Activated CD8-positive, alpha-beta memory T cell treated with anti-CD3 and anti-CD28 coated beads, Interleukin-2, amount 50 U/mL, for 1 hour (primary cell): ENCODE data around the gene ARHGAP10.

Experiments
- DNase-seq: peaks from one replicate; pipeline ENCODE4 v3.0.0-alpha.2; 2020; ENCODE audit errors: extremely low read depth

The ARHGAP10 gene

GRCh38 chr4:147955827-147956558 lies 224.1 kb downstream of the ARHGAP10 start:
- no peak for DNase-seq

- no peak for DNase-seq
Measured at GRCh38 chr4:147957446-147957845, 225.6 kb downstream of the ARHGAP10 start.

GRCh38 chr4:147958057-147958456 lies 226.2 kb downstream of the ARHGAP10 start:
- no peak for DNase-seq

- no peak for DNase-seq
Measured at GRCh38 chr4:147958489-147959065, 226.7 kb downstream of the ARHGAP10 start.

- no peak for DNase-seq
Measured at GRCh38 chr4:147960971-147961370, 229.1 kb downstream of the ARHGAP10 start.

- DNase-seq = no peak
Measured at GRCh38 chr4:147963839-147964238, 232.0 kb downstream of the ARHGAP10 start.

- no peak for DNase-seq
Measured at GRCh38 chr4:147964266-147964880, 232.5 kb downstream of the ARHGAP10 start.

GRCh38 chr4:147965056-147965455 lies 233.2 kb downstream of the ARHGAP10 start:
- DNase-seq = no peak

- no peak for DNase-seq
Measured at GRCh38 chr4:147965873-147966272, 234.0 kb downstream of the ARHGAP10 start.

GRCh38 chr4:147968641-147969040 lies 236.8 kb downstream of the ARHGAP10 start:
- DNase-seq = no peak

GRCh38 chr4:147969573-147970385 lies 237.9 kb downstream of the ARHGAP10 start:
- no peak for DNase-seq

GRCh38 chr4:147971116-147971515 lies 239.2 kb downstream of the ARHGAP10 start:
- DNase-seq = no peak

- no peak for DNase-seq
Measured at GRCh38 chr4:147975325-147975724, 243.4 kb downstream of the ARHGAP10 start.

GRCh38 chr4:147975933-147976928 lies 244.3 kb downstream of the ARHGAP10 start:
- DNase-seq = no peak

- DNase-seq = no peak
Measured at GRCh38 chr4:147980586-147980985, 248.7 kb downstream of the ARHGAP10 start.

GRCh38 chr4:147981305-147981704 lies 249.4 kb downstream of the ARHGAP10 start:
- no peak for DNase-seq

GRCh38 chr4:147984065-147984777 lies 252.3 kb downstream of the ARHGAP10 start:
- DNase-seq = no peak

- DNase-seq = no peak
Measured at GRCh38 chr4:147984778-147985138, 252.9 kb downstream of the ARHGAP10 start.

- DNase-seq = no peak
Measured at GRCh38 chr4:147985376-147985775, 253.5 kb downstream of the ARHGAP10 start.

- DNase-seq = no peak
Measured at GRCh38 chr4:147987252-147987651, 255.4 kb downstream of the ARHGAP10 start.
